PFSK-1 (cell line): ENCODE results near the gene SLC50A1.

Source experiments
- FOXP2 ChIP-seq: optimal IDR thresholded peaks from 2 replicates; pipeline ENCODE3; 2011; ENCODE audit warnings: borderline replicate concordance, control low read depth, inconsistent platforms; ENCODE audit not compliant: insufficient read depth; ENCODE audit errors: extremely low read length, extremely low read depth
- POLR2AphosphoS5 ChIP-seq: IDR thresholded peaks from 2 replicates; pipeline ENCODE4 v1.6.1; 2012; ENCODE audit warnings: low read depth, mild to moderate bottlenecking, control low read depth, low read length, moderate library complexity
- REST ChIP-seq, 2 experiments: IDR thresholded peaks; 2 replicates each; pipeline versions ENCODE4 v1.6.1 to v1.8.0; 2011 to 2012; ENCODE audit warnings: low read depth in 2 of 2, low read length in 2 of 2, control low read depth in 1 of 2, inconsistent platforms in 1 of 2, mild to moderate bottlenecking in 1 of 2, moderate library complexity in 1 of 2; ENCODE audit not compliant: insufficient read depth in 1 of 2
- SIN3A ChIP-seq: IDR thresholded peaks from 2 replicates; pipeline ENCODE4 v1.6.1; 2012; ENCODE audit warnings: mild to moderate bottlenecking, low read length, moderate library complexity, borderline replicate concordance; ENCODE audit not compliant: insufficient read depth
- TAF1 ChIP-seq: IDR thresholded peaks from 2 replicates; pipeline ENCODE4 v1.6.1; 2012; ENCODE audit warnings: low read length, control low read depth, borderline replicate concordance; ENCODE audit not compliant: insufficient read depth

Gene SLC50A1

GRCh38 chr1:155177918-155178281, 42.2 kb downstream of the SLC50A1 start:
- TF ChIP-seq REST (IDR thresholded peaks at IDR 0.05; ENCODE audit: insufficient read depth in 1 of 2, low read depth in 2 of 2, low read length in 2 of 2) (no peak), TAF1 (no peak), FOXP2 (no peak)

GRCh38 chr1:155178441-155179111, 42.9 kb downstream of the SLC50A1 start:
- TF ChIP-seq POLR2AphosphoS5 (no peak), FOXP2 (no peak), TAF1 (no peak), SIN3A (no peak), REST (IDR thresholded peaks at IDR 0.05; ENCODE audit: insufficient read depth in 1 of 2, low read depth in 2 of 2, low read length in 2 of 2) (no peak)

- TF ChIP-seq SIN3A, result no peak
- no peak for TF ChIP-seq REST (IDR thresholded peaks at IDR 0.05; ENCODE audit: insufficient read depth in 1 of 2, low read depth in 2 of 2, low read length in 2 of 2)
- TF ChIP-seq TAF1, result no peak
- TF ChIP-seq FOXP2, result no peak
- TF ChIP-seq POLR2AphosphoS5, result no peak
These were observed 43.7 kb downstream of the SLC50A1 start for GRCh38 chr1:155179112-155180031.

- TF ChIP-seq POLR2AphosphoS5 (no peak), FOXP2 (no peak), REST (IDR thresholded peaks at IDR 0.05; ENCODE audit: insufficient read depth in 1 of 2, low read depth in 2 of 2, low read length in 2 of 2) (no peak), TAF1 (no peak), SIN3A (no peak)
These were observed 45.9 kb downstream of the SLC50A1 start for GRCh38 chr1:155181371-155182051.
